Trophoblast cell (in vitro differentiated cells and primary cell): Measurements from ENCODE around the gene EMP2.

Experiments
- DNase-seq, 2 donors: peaks; one replicate each; pipeline ENCODE4 v3.0.0-alpha.2; 2016
- H2AFZ ChIP-seq: 2 replicates; pipeline ENCODE4 v1.6.1; 2013; ENCODE audit warnings: low read length, moderate library complexity, mild to moderate bottlenecking; ENCODE audit not compliant: insufficient read depth, poor library complexity
- H2AK5ac ChIP-seq: 2 replicates; pipeline ENCODE4 v1.6.1; 2013; ENCODE audit warnings: mild to moderate bottlenecking, low read length
- H2BK120ac ChIP-seq: 2 replicates; pipeline ENCODE4 v1.6.1; 2013; ENCODE audit warnings: low read length, mild to moderate bottlenecking, moderate library complexity; ENCODE audit not compliant: insufficient read depth, poor library complexity
- H2BK12ac ChIP-seq: 2 replicates; pipeline ENCODE4 v1.6.1; 2013; ENCODE audit warnings: mild to moderate bottlenecking, low read length, moderate library complexity
- H2BK5ac ChIP-seq: 2 replicates; pipeline ENCODE4 v1.6.1; 2013; ENCODE audit warnings: low read length, low read depth, moderate library complexity, mild to moderate bottlenecking; ENCODE audit not compliant: poor library complexity
- H3K14ac ChIP-seq: 2 replicates; pipeline ENCODE4 v1.6.1; 2013; ENCODE audit warnings: mild to moderate bottlenecking, low read length
- H3K18ac ChIP-seq: 2 replicates; pipeline ENCODE4 v1.6.1; 2013; ENCODE audit warnings: mild to moderate bottlenecking, low read length
- H3K23ac ChIP-seq: 2 replicates; pipeline ENCODE4 v1.6.1; 2013; ENCODE audit warnings: low read length
- H3K27ac ChIP-seq: 2 replicates; pipeline ENCODE4 v1.5.1; 2013; ENCODE audit warnings: low read depth, mild to moderate bottlenecking, inconsistent platforms, low read length, moderate library complexity
- H3K27me3 ChIP-seq: 2 replicates; pipeline ENCODE4 v1.6.1; 2013; ENCODE audit warnings: inconsistent platforms, mild to moderate bottlenecking, low read length, moderate library complexity; ENCODE audit not compliant: insufficient read depth
- H3K36me3 ChIP-seq, 2 experiments: 1 replicate in 1 of 2; 2 replicates in 1 of 2; pipeline ENCODE4 v1.6.1; 2013; ENCODE audit warnings: low read length in 2 of 2, mild to moderate bottlenecking in 2 of 2, moderate library complexity in 1 of 2; ENCODE audit not compliant: insufficient read depth in 2 of 2, control insufficient read depth in 1 of 2
- H3K4ac ChIP-seq: 2 replicates; pipeline ENCODE4 v1.6.1; 2013; ENCODE audit warnings: low read depth, mild to moderate bottlenecking, low read length, moderate library complexity
- H3K4me1 ChIP-seq, 2 experiments: 1 replicate in 1 of 2; 2 replicates in 1 of 2; pipeline ENCODE4 v1.6.1; 2013; ENCODE audit warnings: low read length in 2 of 2, mild to moderate bottlenecking in 2 of 2, moderate library complexity in 1 of 2; ENCODE audit not compliant: insufficient read depth in 2 of 2, control insufficient read depth in 1 of 2
- H3K4me2 ChIP-seq: 2 replicates; pipeline ENCODE4 v1.6.1; 2013; ENCODE audit warnings: inconsistent platforms, mild to moderate bottlenecking, low read length, moderate library complexity
- H3K4me3 ChIP-seq: 2 replicates; pipeline ENCODE4 v1.5.1; 2013; ENCODE audit warnings: mild to moderate bottlenecking, low read depth, low read length, inconsistent platforms
- H3K79me1 ChIP-seq: one replicate; pipeline ENCODE4 v1.6.1; 2013; ENCODE audit warnings: low read length
- H3K79me2 ChIP-seq: 2 replicates; pipeline ENCODE4 v1.6.1; 2013; ENCODE audit warnings: low read length, mild to moderate bottlenecking; ENCODE audit not compliant: control insufficient read depth, insufficient read depth, poor library complexity
- H3K9ac ChIP-seq: 2 replicates; pipeline ENCODE4 v1.6.1; 2013; ENCODE audit warnings: mild to moderate bottlenecking, low read length
- H3K9me3 ChIP-seq: 2 replicates; pipeline ENCODE4 v1.6.1; 2013; ENCODE audit warnings: low read depth, mild to moderate bottlenecking, control low read depth, inconsistent platforms, low read length; ENCODE audit not compliant: insufficient read depth
- H4K12ac ChIP-seq: 2 replicates; pipeline ENCODE4 v1.6.1; 2013; ENCODE audit warnings: low read depth, mild to moderate bottlenecking, low read length, moderate library complexity
- H4K8ac ChIP-seq: 2 replicates; pipeline ENCODE4 v1.6.1; 2013; ENCODE audit warnings: low read depth, mild to moderate bottlenecking, low read length, moderate library complexity
- H4K91ac ChIP-seq: one replicate; pipeline ENCODE4 v1.6.1; 2013; ENCODE audit warnings: low read depth, mild to moderate bottlenecking, low read length, moderate library complexity
- WGBS: extraction: QIAGEN DNeasy Blood & Tissue Kit; methylation state at CpG from one replicate; pipeline ENCODE4 v1.1.7; 2013; ENCODE audit warnings: missing lambda C conversion rate; ENCODE audit not compliant: insufficient read length, insufficient coverage; ENCODE audit errors: extremely low coverage; 5-methylcytosine and 5-hydroxymethylcytosine counted together

Gene EMP2

DNA sequence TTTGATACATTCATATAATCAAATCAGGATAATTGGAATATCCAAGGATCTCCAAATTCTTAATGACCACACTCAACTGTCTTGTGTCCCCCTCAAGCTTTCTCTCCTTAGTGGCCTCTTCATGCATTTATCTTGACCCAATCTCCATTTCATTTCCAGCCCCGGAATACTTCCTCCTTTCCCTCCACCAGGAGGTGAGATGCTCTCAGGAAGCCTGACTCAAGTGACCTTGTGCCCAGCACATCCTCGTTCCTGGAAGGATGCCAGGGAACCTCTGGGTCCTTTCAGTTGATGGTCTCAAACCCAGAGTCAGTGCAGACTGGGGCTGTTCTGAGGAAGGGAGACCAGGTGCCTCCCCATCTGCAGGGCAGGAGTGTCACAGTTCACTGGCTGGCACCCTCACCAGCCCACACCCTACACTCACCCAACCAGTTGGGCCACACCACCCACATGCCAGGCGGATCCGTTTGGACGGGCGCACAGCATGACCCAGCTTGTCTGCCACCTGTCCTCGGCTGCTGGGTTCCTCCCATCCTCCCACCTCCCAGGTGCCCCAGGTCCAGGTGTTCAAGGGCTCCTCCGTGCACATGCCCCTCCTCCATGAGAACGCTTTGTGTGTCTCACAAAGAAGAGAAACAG, 14.0 kb upstream of the EMP2 start:
- no peaks in the 10 kb centered on the region for H3K27me3 ChIP-seq
- no peak overlapping the region for H4K8ac ChIP-seq
- no peak overlapping the region for H2BK12ac ChIP-seq
- no peak overlapping the region for H3K18ac ChIP-seq
- H3K9ac ChIP-seq, result no peak overlapping the region
- H2BK5ac ChIP-seq, result no peak overlapping the region
- H4K91ac ChIP-seq, result no peak overlapping the region
- H3K27ac ChIP-seq, result no peak overlapping the region
- no peak overlapping the region for H2AFZ ChIP-seq
- no peak overlapping the region for H3K4me2 ChIP-seq
- no peaks in the 10 kb centered on the region for H3K4me1 ChIP-seq
- no peak overlapping the region for H3K23ac ChIP-seq
- H3K4me3 ChIP-seq, result no peak overlapping the region
- peaks cover 6% of the 10 kb centered on the region for H3K9me3 ChIP-seq
- no peak overlapping the region for H3K14ac ChIP-seq
- H3K36me3 ChIP-seq, result no peaks in the 10 kb centered on the region
- WGBS, result no CpG with 5 or more reads among the region's 9 CpGs
- DNase-seq, result no peak
- no peak overlapping the region for H4K12ac ChIP-seq
- no peak overlapping the region for H3K4ac ChIP-seq
- H2BK120ac ChIP-seq, result no peak overlapping the region
- no peaks in the 10 kb centered on the region for H3K79me1 ChIP-seq
- no peaks in the 10 kb centered on the region for H3K79me2 ChIP-seq
- H2AK5ac ChIP-seq, result peak overlapping the region; percentile 18

- Histone ChIP-seq H3K4ac (no peak overlapping the region), H2BK120ac (no peak overlapping the region), H3K18ac (no peak overlapping the region), H2AK5ac (no peak overlapping the region), H2AFZ (no peak overlapping the region), H4K91ac (no peak overlapping the region), H4K8ac (no peak overlapping the region), H3K27me3 (no peaks in the 10 kb centered on the region), H4K12ac (no peak overlapping the region), H3K27ac (no peak overlapping the region), H3K79me1 (no peaks in the 10 kb centered on the region), H3K4me3 (no peak overlapping the region), H2BK5ac (no peak overlapping the region), H2BK12ac (no peak overlapping the region), H3K9ac (no peak overlapping the region), H3K4me1 (no peaks in the 10 kb centered on the region), H3K14ac (no peak overlapping the region), H3K79me2 (no peaks in the 10 kb centered on the region), H3K9me3 (peaks cover 6% of the 10 kb centered on the region), H3K36me3 (no peaks in the 10 kb centered on the region), H3K4me2 (no peak overlapping the region), H3K23ac (no peak overlapping the region)
- DNase-seq, result no peak
- no CpG with 5 or more reads among the region's 1 CpG for WGBS
Observed at GRCh38 chr16:10592611-10593010, 12.2 kb upstream of the EMP2 start.

DNA sequence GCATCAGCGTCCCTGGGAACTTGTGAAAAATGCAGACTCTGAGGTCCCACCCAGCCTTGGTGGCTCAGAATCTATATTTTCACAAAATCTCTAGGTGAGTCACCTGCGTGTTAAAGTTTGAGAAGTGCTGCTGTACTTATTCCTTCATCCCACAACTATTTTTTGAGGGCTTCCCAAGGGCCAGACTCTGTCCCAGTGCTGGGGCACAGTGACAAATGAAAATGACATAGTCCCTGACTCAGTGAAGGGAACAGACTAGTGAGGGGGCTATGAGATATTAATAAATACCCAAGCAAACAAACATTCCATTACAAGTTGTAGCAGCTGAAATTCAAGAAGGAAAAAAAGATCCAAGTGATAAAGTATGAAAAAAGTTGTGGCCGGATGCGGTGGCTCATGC, 9.9 kb upstream of the EMP2 start:
- Histone ChIP-seq H3K4me2 (no peak overlapping the region), H3K27ac (no peak overlapping the region), H2BK5ac (no peak overlapping the region), H2AK5ac (no peak overlapping the region), H3K18ac (no peak overlapping the region), H3K14ac (no peak overlapping the region), H2AFZ (no peak overlapping the region), H3K9me3 (peaks cover 2% of the 10 kb centered on the region), H4K91ac (no peak overlapping the region), H3K9ac (no peak overlapping the region), H3K27me3 (no peaks in the 10 kb centered on the region), H3K4ac (no peak overlapping the region), H4K12ac (no peak overlapping the region), H3K36me3 (no peaks in the 10 kb centered on the region), H3K4me3 (no peak overlapping the region), H3K4me1 (no peaks in the 10 kb centered on the region), H2BK120ac (no peak overlapping the region), H3K79me2 (no peaks in the 10 kb centered on the region), H3K23ac (no peak overlapping the region), H3K79me1 (no peaks in the 10 kb centered on the region), H2BK12ac (no peak overlapping the region), H4K8ac (no peak overlapping the region)
- no CpG with 5 or more reads among the region's 4 CpGs for WGBS
- no peak for DNase-seq

GRCh38 chr16:10589109-10589508, 8.7 kb upstream of the EMP2 start:
- H3K4me2 ChIP-seq, result no peak overlapping the region
- no peak overlapping the region for H4K91ac ChIP-seq
- H3K79me1 ChIP-seq, result no peaks in the 10 kb centered on the region
- no peak overlapping the region for H4K12ac ChIP-seq
- no peaks in the 10 kb centered on the region for H3K36me3 ChIP-seq
- H3K9me3 ChIP-seq, result no peaks in the 10 kb centered on the region
- no peak overlapping the region for H2AK5ac ChIP-seq
- H3K4ac ChIP-seq, result no peak overlapping the region
- H2BK120ac ChIP-seq, result no peak overlapping the region
- DNase-seq, result no peak
- no peak overlapping the region for H3K18ac ChIP-seq
- H2AFZ ChIP-seq, result no peak overlapping the region
- no peak overlapping the region for H3K4me3 ChIP-seq
- no peak overlapping the region for H3K14ac ChIP-seq
- no peak overlapping the region for H3K27ac ChIP-seq
- WGBS, result no CpG with 5 or more reads among the region's 5 CpGs
- H3K9ac ChIP-seq, result no peak overlapping the region
- peaks cover 3 to 4% of the 10 kb centered on the region in 2 experiments for H3K4me1 ChIP-seq
- no peak overlapping the region for H3K23ac ChIP-seq
- H2BK5ac ChIP-seq, result no peak overlapping the region
- no peak overlapping the region for H2BK12ac ChIP-seq
- H4K8ac ChIP-seq, result no peak overlapping the region
- H3K27me3 ChIP-seq, result no peaks in the 10 kb centered on the region
- H3K79me2 ChIP-seq, result no peaks in the 10 kb centered on the region
